Effector CD4-positive, alpha-beta T cell (primary cell): Measurements from ENCODE around the gene RELA.
A peak's percentile ranks its signal among the peaks of the same experiment; 100 is the strongest.
"Not testable (repeated sequence)": the region's sequence is repeated elsewhere in the genome, so short reads cannot be mapped to it uniquely, and the experiment has no call there.

Experiments used
- DNase-seq: peaks from one replicate; pipeline ENCODE4 v3.0.0-alpha.2; 2020
- total RNA-seq: gene quantifications from one replicate; lab custom pipeline; 2026; lab: John Stamatoyannopoulos, UW

The RELA gene
- total RNA-seq: 184 reads per million, percentile 91 among the genes with 10 or more reads in this experiment

- peak; percentile 84 for DNase-seq
Observed at GRCh38 chr11:65662799-65663638, at the start of gene RELA. Gene RELA, minus strand, starts transcription at chr11:65662916. Its CDS starts 84 bp downstream, at chr11:65662832.

- peak; percentile 98 for DNase-seq
Observed at GRCh38 chr11:65711785-65712632, 49.3 kb upstream of the RELA start, which contains the start of gene KAT5. Gene KAT5, plus strand, starts transcription at chr11:65712252. Its CDS starts 16 bp downstream, at chr11:65712268.

- DNase-seq: no peak
Observed at GRCh38 chr11:65710421-65710820, 47.7 kb upstream of the RELA start.

- DNase-seq: no peak
Observed at GRCh38 chr11:65709661-65710060, 46.9 kb upstream of the RELA start.

- DNase-seq: no peak
Observed at GRCh38 chr11:65708451-65708850, 45.7 kb upstream of the RELA start.

GRCh38 chr11:65707002-65707401 lies 44.3 kb upstream of the RELA start:
- not testable (repeated sequence) for DNase-seq

- DNase-seq: peak; percentile 65
Observed at GRCh38 chr11:65706303-65706763, 43.6 kb upstream of the RELA start.

- no peak for DNase-seq
Observed at GRCh38 chr11:65703846-65704245, 41.1 kb upstream of the RELA start.

GRCh38 chr11:65701686-65702085 lies 39.0 kb upstream of the RELA start:
- no peak for DNase-seq

- no peak for DNase-seq
Observed at GRCh38 chr11:65700399-65700798, 37.7 kb upstream of the RELA start.

GRCh38 chr11:65699306-65699705 lies 36.6 kb upstream of the RELA start:
- no peak for DNase-seq

- no peak for DNase-seq
Observed at GRCh38 chr11:65698205-65698604, 35.5 kb upstream of the RELA start.

GRCh38 chr11:65696802-65697552 lies 34.3 kb upstream of the RELA start:
- no peak for DNase-seq

- no peak for DNase-seq
Observed at GRCh38 chr11:65695459-65696241, 32.9 kb upstream of the RELA start.

- no peak for DNase-seq
Observed at GRCh38 chr11:65692367-65692766, 29.7 kb upstream of the RELA start.

- DNase-seq: not testable (repeated sequence)
Observed at GRCh38 chr11:65691847-65692246, 29.1 kb upstream of the RELA start.

GRCh38 chr11:65685981-65686380 lies 23.3 kb upstream of the RELA start:
- no peak for DNase-seq

GRCh38 chr11:65683480-65683879 lies 20.8 kb upstream of the RELA start:
- DNase-seq: not testable (repeated sequence)

- DNase-seq: no peak
Observed at GRCh38 chr11:65680192-65680743, 17.6 kb upstream of the RELA start.

GRCh38 chr11:65672982-65673381 lies 10.3 kb upstream of the RELA start:
- DNase-seq: no peak

GRCh38 chr11:65672180-65672860 lies 9.6 kb upstream of the RELA start:
- no peak for DNase-seq
